Suppressor macrophage treated with lipopolysaccharide for 4 hours (primary cell): ENCODE results near the gene BAD.
A peak's percentile ranks its signal among the peaks of the same experiment; 100 is the strongest.

Experiments used
- DNase-seq: peaks from one replicate; pipeline ENCODE4 v3.0.0-alpha.2; 2020

The BAD gene

GRCh38 chr11:64295760-64296159 is 11.3 kb upstream of the BAD start:
- DNase-seq, result no peak

- DNase-seq, result no peak
Observed at GRCh38 chr11:64294774-64295173, 10.3 kb upstream of the BAD start.

- DNase-seq, result peak; percentile 24
Observed at GRCh38 chr11:64292460-64293254, 8.2 kb upstream of the BAD start.

- no peak for DNase-seq
Observed at GRCh38 chr11:64291752-64292459, 7.4 kb upstream of the BAD start.

- DNase-seq, result no peak
Observed at GRCh38 chr11:64291262-64291751, 6.8 kb upstream of the BAD start, which contains the start of gene KCNK4. KCNK4 (plus strand) TSS chr11:64291302; CDS start chr11:64293019, 1,717 bp downstream.

GRCh38 chr11:64290352-64291261 is 6.1 kb upstream of the BAD start:
- no peak for DNase-seq

GRCh38 chr11:64289002-64289564 is 4.6 kb upstream of the BAD start:
- no peak for DNase-seq

GRCh38 chr11:64288353-64288750 is 3.9 kb upstream of the BAD start:
- no peak for DNase-seq

- no peak for DNase-seq
Observed at GRCh38 chr11:64287676-64288352, 3.3 kb upstream of the BAD start.

GRCh38 chr11:64286801-64287159 is 2.3 kb upstream of the BAD start:
- DNase-seq, result no peak

- no peak for DNase-seq
Observed at GRCh38 chr11:64285885-64286800, 1.7 kb upstream of the BAD start.

- DNase-seq, result peak; percentile 87
Observed at GRCh38 chr11:64284962-64285884, 758 bp upstream of the BAD start, which contains the start of gene GPR137. GPR137 (plus strand) TSS chr11:64285848; CDS start chr11:64286525, 677 bp downstream.

GRCh38 chr11:64283092-64283491 is 1.4 kb downstream of the BAD start:
- DNase-seq, result no peak

GRCh38 chr11:64281957-64282770 is 2.3 kb downstream of the BAD start:
- no peak for DNase-seq

GRCh38 chr11:64278576-64279190 is 5.8 kb downstream of the BAD start:
- no peak for DNase-seq

- no peak for DNase-seq
Observed at GRCh38 chr11:64276653-64277431, 7.6 kb downstream of the BAD start.

- no peak for DNase-seq
Observed at GRCh38 chr11:64275841-64276240, 8.6 kb downstream of the BAD start.
